Lung (tissue), 12 donors: Measurements from ENCODE around the gene SHOX. TPM values are rescaled to one million over a fixed set of nuclear protein-coding genes. Genes with fewer than 3 reads are reported as not detected.

Source experiments
- ATAC-seq: fragments of 200-7000 bp; cut with Tn5 transposase; one replicate; pipeline ENCODE4 v1.9.1; 2020; ENCODE audit warnings: moderate number of reproducible peaks; ENCODE audit not compliant: insufficient read depth, low FRiP score
- DNase-seq, 3 donors: peaks; one replicate each; pipeline ENCODE4 v3.0.0-alpha.2; 2013 to 2017
- H3K27ac ChIP-seq, 2 donors: one replicate each; pipeline ENCODE4 v1.5.1; 2013; ENCODE audit warnings: mild to moderate bottlenecking in 2 of 2, moderate library complexity in 2 of 2, control low read depth in 1 of 2, inconsistent platforms in 1 of 2, low read depth in 1 of 2, low read length in 1 of 2
- H3K27me3 ChIP-seq, 3 donors: one replicate each; pipeline ENCODE4 v1.5.1; 2013; ENCODE audit warnings: low read length in 2 of 3; ENCODE audit not compliant: control insufficient read depth in 3 of 3, insufficient read depth in 3 of 3
- H3K36me3 ChIP-seq, 4 donors: one replicate each; pipeline ENCODE4 v1.5.1; 2013; ENCODE audit warnings: low read length in 4 of 4, mild to moderate bottlenecking in 1 of 4, moderate library complexity in 1 of 4; ENCODE audit not compliant: control insufficient read depth in 4 of 4, insufficient read depth in 4 of 4
- H3K4me1 ChIP-seq, 5 donors: one replicate each; pipeline ENCODE4 v1.5.1; 2013; ENCODE audit warnings: low read length in 5 of 5, mild to moderate bottlenecking in 2 of 5, moderate library complexity in 1 of 5; ENCODE audit not compliant: control insufficient read depth in 5 of 5, insufficient read depth in 5 of 5
- H3K4me3 ChIP-seq: one replicate; pipeline ENCODE4 v1.5.1; 2013; ENCODE audit warnings: mild to moderate bottlenecking, control low read depth, moderate library complexity
- H3K9ac ChIP-seq, 2 donors: one replicate each; pipeline ENCODE4 v1.5.1; 2013; ENCODE audit warnings: low read length in 2 of 2, control low read depth in 1 of 2; ENCODE audit not compliant: insufficient read depth in 1 of 2
- H3K9me3 ChIP-seq, 4 donors: one replicate each; pipeline ENCODE4 v1.5.1; 2013; ENCODE audit warnings: low read length in 3 of 4, mild to moderate bottlenecking in 1 of 4, moderate library complexity in 1 of 4; ENCODE audit not compliant: control insufficient read depth in 4 of 4, insufficient read depth in 3 of 4
- WGBS, 2 donors: extraction: QIAGEN DNeasy Blood & Tissue Kit; methylation state at CpG; one replicate each; pipeline ENCODE4 v1.1.7; 2013; 5-methylcytosine and 5-hydroxymethylcytosine counted together
- polyA plus RNA-seq, 2 donors: library from polyadenylated mRNA; stranded (reverse); fragments of 200-250 nt; gene quantifications; one replicate each; pipeline ENCODE4 v1.2.1, GENCODE V29; 2013
- total RNA-seq, 2 donors: library from RNA; depleted of rRNA in 1 of 2; stranded (reverse); fragments of >200 nt in 1 of 2; gene quantifications; one replicate each; pipeline ENCODE4 v1.2.1, GENCODE V29; 2014 to 2021
- TF ChIP-seq, protein P1 (sequence below): IDR thresholded peaks from 2 replicates; pipeline ENCODE4 v1.5.1; 2012; ENCODE audit warnings: mild to moderate bottlenecking; ENCODE audit errors: control extremely low read depth, extremely low read depth
- donor health status: control.
- donor health status: control.
- donor health status: Bipolar disorder and iron deficiency.
- donor health status: healthy.
- donor health status: DM: yes; HTN: yes; CAD: no.

The SHOX gene
- total and polyA plus RNA-seq, 4 donors = not detected

DNA sequence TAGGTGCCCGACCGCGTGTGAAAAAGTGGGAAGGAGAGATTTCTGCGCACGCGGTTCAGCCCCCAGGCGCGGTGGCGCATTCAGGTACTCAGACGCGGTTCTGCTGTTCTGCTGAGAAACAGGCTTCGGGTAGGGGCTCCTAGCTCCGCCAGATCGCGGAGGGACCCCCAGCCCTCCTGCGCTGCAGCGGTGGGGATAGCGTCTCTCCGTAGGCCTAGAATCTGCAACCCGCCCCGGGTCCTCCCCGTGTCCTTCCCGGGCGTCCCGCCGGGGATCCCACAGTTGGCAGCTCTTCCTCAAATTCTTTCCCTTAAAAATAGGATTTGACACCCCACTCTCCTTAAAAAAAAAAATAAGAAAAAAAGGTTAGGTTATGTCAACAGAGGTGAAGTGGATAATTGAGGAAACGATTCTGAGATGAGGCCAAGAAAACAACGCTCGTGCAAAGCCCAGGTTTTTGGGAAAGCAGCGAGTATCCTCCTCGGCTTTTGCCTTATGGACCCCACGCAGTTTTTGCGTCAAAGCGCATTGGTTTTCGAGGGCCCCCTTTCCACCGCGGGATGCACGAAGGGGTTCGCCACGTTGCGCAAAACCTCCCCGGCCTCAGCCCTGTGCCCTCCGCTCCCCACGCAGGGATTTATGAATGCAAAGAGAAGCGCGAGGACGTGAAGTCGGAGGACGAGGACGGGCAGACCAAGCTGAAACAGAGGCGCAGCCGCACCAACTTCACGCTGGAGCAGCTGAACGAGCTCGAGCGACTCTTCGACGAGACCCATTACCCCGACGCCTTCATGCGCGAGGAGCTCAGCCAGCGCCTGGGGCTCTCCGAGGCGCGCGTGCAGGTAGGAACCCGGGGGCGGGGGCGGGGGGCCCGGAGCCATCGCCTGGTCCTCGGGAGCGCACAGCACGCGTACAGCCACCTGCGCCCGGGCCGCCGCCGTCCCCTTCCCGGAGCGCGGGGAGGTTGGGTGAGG, 3.7 kb downstream of the SHOX start:
- 4% methylated on average over 78 to 84 of the region's 84 CpGs for WGBS, 2 donors
- H3K36me3 ChIP-seq = no peaks in the 10 kb centered on the region
- H3K4me3 ChIP-seq = no peak overlapping the region
- H3K9ac ChIP-seq = no peak overlapping the region
- H3K27me3 ChIP-seq = peaks cover 58 to 85% (median 60%) of the 10 kb centered on the region in 3 donors
- H3K9me3 ChIP-seq = peaks cover 0 to 12% (median 0%) of the 10 kb centered on the region in 4 donors
- peaks cover 0 to 4% (median 0%) of the 10 kb centered on the region in 5 donors for H3K4me1 ChIP-seq
- no peak for DNase-seq
- TF ChIP-seq, protein P1, sequence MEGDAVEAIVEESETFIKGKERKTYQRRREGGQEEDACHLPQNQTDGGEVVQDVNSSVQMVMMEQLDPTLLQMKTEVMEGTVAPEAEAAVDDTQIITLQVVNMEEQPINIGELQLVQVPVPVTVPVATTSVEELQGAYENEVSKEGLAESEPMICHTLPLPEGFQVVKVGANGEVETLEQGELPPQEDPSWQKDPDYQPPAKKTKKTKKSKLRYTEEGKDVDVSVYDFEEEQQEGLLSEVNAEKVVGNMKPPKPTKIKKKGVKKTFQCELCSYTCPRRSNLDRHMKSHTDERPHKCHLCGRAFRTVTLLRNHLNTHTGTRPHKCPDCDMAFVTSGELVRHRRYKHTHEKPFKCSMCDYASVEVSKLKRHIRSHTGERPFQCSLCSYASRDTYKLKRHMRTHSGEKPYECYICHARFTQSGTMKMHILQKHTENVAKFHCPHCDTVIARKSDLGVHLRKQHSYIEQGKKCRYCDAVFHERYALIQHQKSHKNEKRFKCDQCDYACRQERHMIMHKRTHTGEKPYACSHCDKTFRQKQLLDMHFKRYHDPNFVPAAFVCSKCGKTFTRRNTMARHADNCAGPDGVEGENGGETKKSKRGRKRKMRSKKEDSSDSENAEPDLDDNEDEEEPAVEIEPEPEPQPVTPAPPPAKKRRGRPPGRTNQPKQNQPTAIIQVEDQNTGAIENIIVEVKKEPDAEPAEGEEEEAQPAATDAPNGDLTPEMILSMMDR = no peak
- ATAC-seq = no peak
- H3K27ac ChIP-seq = no peak overlapping the region

GRCh38 chrX:635428-636090, 5.0 kb downstream of the SHOX start:
- H3K9ac ChIP-seq = no peak overlapping the region

GRCh38 chrX:636981-637659, 6.5 kb downstream of the SHOX start:
- Histone ChIP-seq H3K9me3 (peaks cover 0 to 7% (median 0%) of the 10 kb centered on the region in 4 donors), H3K27me3 (peaks cover 51 to 80% (median 61%) of the 10 kb centered on the region in 3 donors), H3K4me1 (peaks cover 0 to 4% (median 0%) of the 10 kb centered on the region in 5 donors), H3K9ac (no peak overlapping the region), H3K4me3 (no peak overlapping the region), H3K36me3 (no peaks in the 10 kb centered on the region), H3K27ac (no peak overlapping the region)
- ATAC-seq = no peak
- no peak for DNase-seq
- TF ChIP-seq, protein P1 = no peak
- 4% methylated on average over 27 of the region's 27 CpGs for WGBS, 2 donors

More at GRCh38 chrX:635428-636090, 5.0 kb downstream of the SHOX start:
- Histone ChIP-seq H3K36me3 (no peaks in the 10 kb centered on the region), H3K27me3 (peaks cover 58 to 84% (median 59%) of the 10 kb centered on the region in 3 donors), H3K9me3 (peaks cover 0 to 11% (median 0%) of the 10 kb centered on the region in 4 donors), H3K27ac (no peak overlapping the region), H3K4me3 (no peak overlapping the region), H3K4me1 (peaks cover 0 to 4% (median 0%) of the 10 kb centered on the region in 5 donors)
- DNase-seq (no peak), ATAC-seq (no peak)
- 3 to 6% methylated on average over 29 of the region's 29 CpGs for WGBS, 2 donors
- TF ChIP-seq, protein P1 = no peak
